GM12878 (cell line): ENCODE measurements around the gene C19orf47. TPM values are rescaled to one million over a fixed set of nuclear protein-coding genes. Genes with fewer than 3 reads are reported as not detected.

Source experiments
- BHLHE40 ChIP-seq, 2 experiments: fragments of 450-650 bp in 1 of 2; IDR thresholded peaks; 2 replicates each; pipeline ENCODE4 v1.6.1; 2011 to 2017; ENCODE audit warnings: low read depth in 2 of 2, borderline replicate concordance in 1 of 2, improper control_type of control experiment in 1 of 2, low read length in 1 of 2, mild to moderate bottlenecking in 1 of 2
- BMI1 ChIP-seq: fragments of 450-650 bp; IDR thresholded peaks from 2 replicates; pipeline ENCODE4 v1.6.1; 2016; ENCODE audit warnings: mild to moderate bottlenecking, moderate library complexity, borderline replicate concordance
- BRCA1 ChIP-seq: IDR thresholded peaks from 2 replicates; pipeline ENCODE4 v1.6.1; 2011; ENCODE audit warnings: low read depth, low read length, improper control_type of control experiment
- CBFB ChIP-seq: IDR thresholded peaks from 2 replicates; pipeline ENCODE4 v1.6.1; 2016; ENCODE audit warnings: antibody characterized with exemption, low read depth
- CTCF ChIP-seq, 3 experiments: IDR thresholded peaks in 2 of 3; conservative IDR thresholded peaks in 1 of 3; 2 replicates each; pipeline ENCODE4 v1.5.1; 2011; ENCODE audit warnings: low read depth in 3 of 3, low read length in 3 of 3, mild to moderate bottlenecking in 3 of 3, control low read depth in 2 of 3, moderate library complexity in 2 of 3, inconsistent platforms in 1 of 3, mixed read lengths in 1 of 3; ENCODE audit not compliant: control insufficient read depth in 2 of 3, insufficient read depth in 1 of 3; ENCODE audit errors: extremely low read depth in 1 of 3
- DPF2 ChIP-seq: fragments of 450-650 bp; IDR thresholded peaks from 2 replicates; pipeline ENCODE4 v1.6.1; 2017; ENCODE audit warnings: mild to moderate bottlenecking
- EED ChIP-seq: sonication (generic); IDR thresholded peaks from 2 replicates; pipeline ENCODE4 v1.6.1; 2016; ENCODE audit warnings: antibody characterized with exemption, low read depth
- LARP7 ChIP-seq: fragments of 450-650 bp; IDR thresholded peaks from 2 replicates; pipeline ENCODE4 v1.6.1; 2017; ENCODE audit warnings: mild to moderate bottlenecking
- MYB ChIP-seq: fragments of 150-350 bp; IDR thresholded peaks from 2 replicates; pipeline ENCODE4 v1.6.1; 2014; ENCODE audit warnings: mild to moderate bottlenecking, low read depth, low read length, borderline replicate concordance
- NBN ChIP-seq: fragments of 450-650 bp; IDR thresholded peaks from 2 replicates; pipeline ENCODE4 v1.6.1; 2016
- PAX5 ChIP-seq: IDR thresholded peaks from 2 replicates; pipeline ENCODE4 v1.6.1; 2011; ENCODE audit warnings: low read depth, low read length, borderline replicate concordance
- PAX8 ChIP-seq: fragments of 450-650 bp; IDR thresholded peaks from 2 replicates; pipeline ENCODE4 v1.6.1; 2017; ENCODE audit warnings: mild to moderate bottlenecking, moderate library complexity
- POU2F2 ChIP-seq: IDR thresholded peaks from 3 replicates; pipeline ENCODE4 v1.6.1; 2011; ENCODE audit warnings: low read depth, mild to moderate bottlenecking, low read length, borderline replicate concordance
- RAD51 ChIP-seq: fragments of 450-650 bp; IDR thresholded peaks from 2 replicates; pipeline ENCODE4 v1.6.1; 2016; ENCODE audit warnings: moderate library complexity, mild to moderate bottlenecking, inconsistent platforms
- RB1 ChIP-seq: fragments of 450-650 bp; formaldehyde crosslinking; IDR thresholded peaks from 2 replicates; pipeline ENCODE4 v1.6.1; 2017; ENCODE audit warnings: mild to moderate bottlenecking, borderline replicate concordance
- TCF12 ChIP-seq: IDR thresholded peaks from 2 replicates; pipeline ENCODE4 v1.6.1; 2011; ENCODE audit warnings: low read depth, mild to moderate bottlenecking, low read length
- ZBTB4 ChIP-seq: fragments of 450-650 bp; formaldehyde crosslinking; IDR thresholded peaks from 2 replicates; pipeline ENCODE4 v1.4.0; 2022; ENCODE audit warnings: mild to moderate bottlenecking, moderate library complexity
- ZNF274 ChIP-seq: IDR thresholded peaks from one replicate; pipeline ENCODE4 v1.8.0; 2011; ENCODE audit not compliant: insufficient read length, insufficient read depth
- polyA plus RNA-seq, 11 experiments: library from polyadenylated mRNA; depleted of rRNA in 4 of 11; unstranded in 6 of 11; stranded (reverse) in 5 of 11; fragments of >200 nt; fragmentation: Nextera tagmentation in 4 of 11; fragmentation: Illumina TruSeq in 1 of 11; extraction: Ambion mirVana in 4 of 11; extraction: Trizol in 1 of 11; gene quantifications; 1 replicate in 1 of 11; 2 replicates in 10 of 11; pipeline versions ENCODE4 v1.2.1 to v1.2.3, GENCODE V29; 2011 to 2016; ENCODE audit warnings: inconsistent platforms in 2 of 11, missing spikeins in 2 of 11, low read depth in 1 of 11
- total RNA-seq, 4 experiments: library from RNA; depleted of rRNA in 3 of 4; stranded (reverse); fragments of >200 nt in 3 of 4; fragmentation: Illumina TruSeq in 1 of 4; extraction: Trizol in 1 of 4; gene quantifications; 2 replicates each; pipeline versions ENCODE4 v1.2.1 to v1.2.3, GENCODE V29; 2013 to 2021
- TF ChIP-seq, protein P1 (sequence below): fragments of 450-650 bp; IDR thresholded peaks from 2 replicates; pipeline ENCODE4 v1.6.1; 2017; ENCODE audit warnings: borderline replicate concordance
- TF ChIP-seq, protein P2 (sequence below): fragments of 450-650 bp; IDR thresholded peaks from 2 replicates; pipeline ENCODE4 v1.6.1; 2017; ENCODE audit warnings: mild to moderate bottlenecking, low read depth, inconsistent platforms; ENCODE audit not compliant: poor library complexity, severe bottlenecking

C19orf47 gene
- total and polyA plus RNA-seq, 10 of the 15 experiments (the other 5 are each of a cell fraction or from before 2014, with no cell fraction given), result 0.11 to 29.1 (median 20.2) TPM

GRCh38 chr19:40285353-40286234 lies 62.6 kb downstream of the C19orf47 start (continued):
- TF ChIP-seq RB1 (no peak; the same call in 1 of the 2 replicates), NBN (peak; percentile 50; the same call in 1 of the 2 replicates), BHLHE40 (IDR thresholded peaks at IDR 0.05; ENCODE audit: borderline replicate concordance in 1 of 2, low read depth in 2 of 2, low read length in 1 of 2) (no peak), CBFB (no peak; the same call in 1 of the 2 replicates), BRCA1 (no peak), TCF12 (no peak), ZNF274 (no peak), POU2F2 (peak; percentile 99), LARP7 (no peak), ZBTB4 (no peak), CTCF (IDR thresholded peaks at IDR 0.05 in 2 of 3, conservative IDR thresholded peaks at IDR 0.05 in 1 of 3; ENCODE audit: control insufficient read depth in 2 of 3, extremely low read depth in 1 of 3, insufficient read depth in 1 of 3, low read depth in 3 of 3, low read length in 3 of 3) (no peak), PAX8 (0 out of 2 replicates have a peak, but pooled peaks have one; percentile 32), MYB (no peak), EED (no peak), RAD51 (no peak), DPF2 (peak; percentile 30; the same call in 1 of the 2 replicates), BMI1 (no peak), PAX5 (0 out of 2 replicates have a peak, but pooled peaks have one; percentile 31)
- TF ChIP-seq, protein P1, sequence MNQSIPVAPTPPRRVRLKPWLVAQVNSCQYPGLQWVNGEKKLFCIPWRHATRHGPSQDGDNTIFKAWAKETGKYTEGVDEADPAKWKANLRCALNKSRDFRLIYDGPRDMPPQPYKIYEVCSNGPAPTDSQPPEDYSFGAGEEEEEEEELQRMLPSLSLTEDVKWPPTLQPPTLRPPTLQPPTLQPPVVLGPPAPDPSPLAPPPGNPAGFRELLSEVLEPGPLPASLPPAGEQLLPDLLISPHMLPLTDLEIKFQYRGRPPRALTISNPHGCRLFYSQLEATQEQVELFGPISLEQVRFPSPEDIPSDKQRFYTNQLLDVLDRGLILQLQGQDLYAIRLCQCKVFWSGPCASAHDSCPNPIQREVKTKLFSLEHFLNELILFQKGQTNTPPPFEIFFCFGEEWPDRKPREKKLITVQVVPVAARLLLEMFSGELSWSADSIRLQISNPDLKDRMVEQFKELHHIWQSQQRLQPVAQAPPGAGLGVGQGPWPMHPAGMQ, result no peak
- TF ChIP-seq, protein P2, sequence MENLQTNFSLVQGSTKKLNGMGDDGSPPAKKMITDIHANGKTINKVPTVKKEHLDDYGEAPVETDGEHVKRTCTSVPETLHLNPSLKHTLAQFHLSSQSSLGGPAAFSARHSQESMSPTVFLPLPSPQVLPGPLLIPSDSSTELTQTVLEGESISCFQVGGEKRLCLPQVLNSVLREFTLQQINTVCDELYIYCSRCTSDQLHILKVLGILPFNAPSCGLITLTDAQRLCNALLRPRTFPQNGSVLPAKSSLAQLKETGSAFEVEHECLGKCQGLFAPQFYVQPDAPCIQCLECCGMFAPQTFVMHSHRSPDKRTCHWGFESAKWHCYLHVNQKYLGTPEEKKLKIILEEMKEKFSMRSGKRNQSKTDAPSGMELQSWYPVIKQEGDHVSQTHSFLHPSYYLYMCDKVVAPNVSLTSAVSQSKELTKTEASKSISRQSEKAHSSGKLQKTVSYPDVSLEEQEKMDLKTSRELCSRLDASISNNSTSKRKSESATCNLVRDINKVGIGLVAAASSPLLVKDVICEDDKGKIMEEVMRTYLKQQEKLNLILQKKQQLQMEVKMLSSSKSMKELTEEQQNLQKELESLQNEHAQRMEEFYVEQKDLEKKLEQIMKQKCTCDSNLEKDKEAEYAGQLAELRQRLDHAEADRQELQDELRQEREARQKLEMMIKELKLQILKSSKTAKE, result peak; percentile 44
